NCI-H2196 treated with DMSO at 0.1 percent for 48 hours (cell line): ENCODE data around the gene ADARB2.

Source experiments
- DNase-seq: peaks from one replicate; lab custom pipeline; 2025; ENCODE audit not compliant: unreplicated experiment; lab: John Stamatoyannopoulos, UW

The ADARB2 gene

DNA sequence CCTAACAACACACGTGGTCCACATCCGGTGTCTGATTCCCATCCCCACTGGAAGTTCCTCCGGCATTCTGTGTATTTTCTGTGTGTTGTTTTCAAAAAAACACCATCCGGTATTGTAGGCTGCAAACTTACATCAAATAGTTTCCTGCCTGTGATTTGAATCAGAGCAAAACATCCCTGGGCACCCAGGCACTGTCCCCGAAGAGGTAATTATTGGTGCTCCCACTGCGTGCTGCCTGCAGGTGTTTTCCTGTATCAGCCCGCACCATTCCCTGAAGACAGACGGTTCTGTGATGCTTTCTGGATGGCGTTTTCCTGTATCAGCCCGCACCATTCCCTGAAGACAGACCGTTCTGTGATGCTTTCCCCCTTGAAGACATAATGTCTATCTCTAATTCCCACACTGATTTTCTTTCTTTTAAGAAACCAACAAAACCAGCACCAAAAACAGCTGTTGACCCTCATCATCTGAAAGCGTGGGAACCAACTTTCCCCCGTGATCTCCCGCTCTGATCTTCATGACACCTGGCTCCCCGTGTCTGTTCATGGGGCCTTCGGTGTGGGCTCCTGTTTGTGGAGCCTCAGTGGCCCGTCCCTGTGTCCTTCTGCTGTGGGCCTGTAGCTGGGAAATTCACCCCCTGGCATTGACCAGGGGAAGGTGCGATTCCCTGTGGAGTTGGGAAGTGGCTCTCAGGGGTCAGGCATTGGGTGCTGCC, 205.3 kb downstream of the ADARB2 start:
- DNase-seq, result no peak

DNA sequence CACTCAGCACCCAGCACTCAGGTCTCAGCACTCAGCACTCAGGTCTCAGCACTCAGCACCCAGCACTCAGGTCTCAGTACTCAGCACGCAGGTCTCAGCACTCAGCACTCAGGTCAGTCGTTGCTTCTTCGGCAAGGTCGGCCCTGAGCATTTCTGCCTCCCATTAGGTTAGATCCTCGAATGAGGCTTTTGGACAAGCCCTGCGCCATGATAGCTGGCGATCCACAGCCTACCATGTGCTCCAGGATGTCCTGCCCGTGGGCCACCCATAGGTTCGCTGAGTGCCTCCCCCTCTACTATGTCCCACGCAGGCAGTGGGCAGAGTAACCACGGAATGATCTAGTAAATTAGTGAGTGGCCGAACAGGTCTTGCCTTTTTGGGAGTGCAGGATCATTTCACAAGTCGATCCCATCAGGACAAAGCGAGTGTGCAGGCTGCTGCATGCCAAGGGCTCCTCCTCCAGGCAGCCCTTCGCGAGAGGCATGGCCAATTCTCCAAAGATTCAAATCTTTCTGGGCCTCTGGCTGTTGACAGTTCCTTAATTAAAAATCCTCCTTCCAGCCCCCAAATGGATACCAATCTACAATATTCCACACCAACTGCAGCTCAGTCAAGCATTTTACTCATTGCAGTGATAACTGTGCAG, 206.3 kb downstream of the ADARB2 start:
- DNase-seq, result no peak

DNA sequence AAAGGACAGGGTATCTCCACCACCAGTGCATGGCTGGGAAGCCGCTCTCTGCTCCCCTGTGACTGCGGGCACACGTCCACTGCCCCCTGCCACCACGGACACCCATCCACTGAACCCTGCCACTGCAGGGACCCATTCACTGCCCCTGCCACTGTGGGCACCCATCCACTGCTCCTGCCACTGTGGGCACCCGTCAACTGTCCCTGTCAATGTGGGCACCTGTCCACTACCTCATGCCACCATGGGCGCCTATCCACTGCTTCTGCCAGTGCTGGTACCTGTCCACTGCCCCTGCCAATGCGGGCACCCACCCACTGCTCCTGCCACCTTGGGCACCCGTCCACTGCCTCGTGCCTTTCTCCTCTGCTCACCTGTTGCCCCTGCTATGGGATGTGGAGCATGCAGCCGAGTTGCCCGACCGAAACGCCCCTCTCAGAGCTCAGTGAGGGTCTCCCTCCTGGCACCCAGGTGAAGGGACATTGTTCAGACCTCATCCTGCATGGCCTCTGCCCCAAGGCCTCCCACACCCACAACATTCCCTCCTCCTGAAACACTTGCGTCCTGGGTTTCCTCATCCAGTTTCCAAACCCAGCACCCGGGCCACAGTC, 207.4 kb downstream of the ADARB2 start:
- no peak for DNase-seq

DNA sequence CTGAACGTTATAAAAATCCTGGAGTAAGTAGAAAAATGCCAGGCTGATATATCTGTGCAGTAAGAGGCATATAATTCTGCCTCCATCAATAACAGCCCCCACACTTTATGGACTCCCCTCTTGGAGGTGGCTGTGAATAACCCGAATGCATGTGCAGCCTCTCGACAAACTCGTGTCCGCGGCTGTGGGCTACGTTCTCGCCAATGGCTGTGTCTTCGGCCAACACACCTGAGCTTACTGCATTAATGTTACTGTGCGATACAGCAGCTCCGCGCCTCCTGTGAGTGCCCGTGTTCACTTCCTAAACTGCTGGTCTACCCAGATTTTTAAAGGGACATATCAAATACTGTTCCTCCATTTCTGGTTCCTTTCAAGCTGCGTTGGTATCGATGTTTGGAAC, 209.4 kb downstream of the ADARB2 start:
- no peak for DNase-seq

DNA sequence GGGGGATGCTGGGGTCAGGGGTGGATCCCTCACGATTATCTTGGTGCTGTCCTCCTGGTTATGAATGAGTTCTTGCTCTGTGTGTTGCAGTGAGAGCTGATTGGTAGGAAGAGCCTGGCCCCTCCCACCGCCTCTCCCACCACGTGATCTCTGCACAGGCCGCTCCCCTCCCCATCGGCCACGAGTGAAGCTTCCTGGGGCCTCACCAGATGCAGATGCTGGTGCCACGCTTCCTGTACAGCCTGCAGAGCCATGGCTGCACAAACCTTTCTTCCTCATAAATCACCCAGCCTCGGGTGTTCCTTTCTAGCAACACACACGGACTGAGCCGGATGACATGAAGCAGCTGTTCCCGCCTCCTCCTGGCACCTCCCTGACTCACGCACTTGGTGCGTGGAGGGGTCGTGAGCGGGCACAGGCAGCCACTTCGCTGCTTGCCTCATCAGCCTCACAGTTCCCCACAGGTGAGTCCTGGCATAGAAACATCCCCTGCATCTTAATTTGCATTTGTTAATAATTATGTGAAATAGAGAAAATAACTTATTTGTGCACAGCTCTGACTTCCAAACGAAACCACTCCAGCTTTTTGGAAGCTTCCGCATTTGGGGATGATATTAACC, 210.8 kb downstream of the ADARB2 start:
- no peak for DNase-seq

DNA sequence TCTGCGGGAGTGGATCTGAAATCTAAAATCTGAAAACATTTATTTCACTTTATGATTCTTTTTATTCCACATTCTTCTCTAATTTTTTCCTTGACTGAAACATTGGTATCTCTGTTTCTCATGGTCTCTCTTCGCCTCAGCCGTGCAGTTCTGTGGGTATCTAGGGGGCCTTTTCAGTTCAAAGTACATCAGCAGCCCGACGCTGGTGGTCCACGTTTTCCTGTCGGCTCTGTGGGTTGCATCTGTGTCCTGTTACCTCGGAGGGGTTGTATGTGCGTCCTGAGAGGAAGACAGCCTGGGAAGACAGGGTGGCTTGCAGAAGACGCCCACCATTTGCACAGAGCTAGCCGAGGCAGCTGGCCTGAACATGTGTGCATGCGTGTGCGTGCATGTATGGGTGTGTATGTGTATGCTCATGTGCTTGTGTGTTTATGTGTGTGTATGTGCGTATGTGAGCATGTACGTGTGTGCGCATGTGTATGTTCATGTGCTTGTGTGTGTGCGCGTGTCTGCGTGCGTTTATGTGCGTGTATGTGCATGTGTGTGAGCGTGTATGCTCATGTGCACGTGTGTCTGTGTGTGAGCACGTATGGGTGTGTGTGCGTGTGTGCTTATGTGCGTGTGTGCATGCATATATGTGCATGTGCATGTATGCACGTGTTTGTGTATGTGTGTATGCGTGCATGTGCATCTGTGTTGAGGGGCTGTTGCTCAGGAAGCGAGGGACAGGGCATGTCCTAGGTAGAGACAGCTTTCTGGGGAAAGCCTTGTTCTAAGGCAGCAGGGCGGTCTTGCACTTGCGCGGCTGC, 211.8 kb downstream of the ADARB2 start:
- no peak for DNase-seq

DNA sequence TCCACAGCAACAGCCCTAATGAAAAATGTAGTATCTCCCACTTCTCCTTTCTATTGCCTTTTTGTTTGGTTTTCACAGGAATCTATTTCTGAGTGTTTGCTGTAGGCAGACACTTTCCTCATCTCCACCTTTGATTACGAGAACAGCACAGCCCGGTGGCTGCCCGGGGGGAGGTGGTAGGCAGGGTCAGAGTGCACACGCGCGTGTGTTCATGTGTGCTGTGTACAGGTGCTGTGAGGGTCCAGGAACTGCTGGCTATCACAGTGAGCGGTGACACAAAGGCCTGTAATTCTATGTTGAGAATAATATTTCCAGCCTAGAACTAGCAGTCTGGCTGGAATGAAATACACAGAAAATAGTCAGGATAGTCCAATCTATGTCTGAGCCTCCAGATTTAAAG, 212.8 kb downstream of the ADARB2 start:
- no peak for DNase-seq

DNA sequence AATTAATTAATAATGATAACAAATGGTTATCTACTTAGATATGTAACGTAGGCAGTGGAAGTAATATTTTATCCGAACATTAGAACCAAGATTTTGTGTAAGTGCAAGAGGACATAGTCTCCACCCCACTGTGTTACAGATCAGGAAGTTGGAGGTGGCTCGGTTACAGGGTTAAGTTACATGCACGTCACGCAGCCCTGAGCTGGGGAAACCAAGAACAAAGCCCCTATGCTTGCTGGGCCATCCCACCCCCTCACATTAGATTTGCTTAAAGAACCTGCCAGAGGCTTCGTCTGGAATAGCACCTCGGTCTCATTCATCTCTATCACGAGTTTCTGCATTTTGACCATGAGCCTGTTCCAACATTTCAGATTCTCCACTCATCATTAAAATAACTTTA, 214.1 kb downstream of the ADARB2 start:
- DNase-seq, result no peak

DNA sequence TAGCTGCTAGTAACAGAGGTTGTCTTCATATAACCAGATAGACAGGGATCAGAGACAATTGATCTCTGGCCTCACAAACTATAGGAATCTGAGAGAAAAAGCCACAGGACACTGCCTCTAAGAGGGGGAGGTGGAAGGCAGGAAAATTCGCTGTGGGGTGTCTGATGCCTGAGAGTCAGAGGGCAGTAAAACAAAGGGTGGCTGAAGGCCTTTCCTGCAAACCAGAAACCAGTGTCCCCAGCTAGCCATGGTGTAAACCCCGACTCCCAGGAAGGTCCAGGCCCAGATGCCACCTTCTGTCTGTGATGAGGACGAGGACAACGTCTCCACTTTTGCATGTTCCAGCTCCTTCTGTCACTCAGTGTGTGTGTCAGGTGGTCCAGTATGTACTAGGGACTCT, 215.1 kb downstream of the ADARB2 start:
- DNase-seq, result no peak

DNA sequence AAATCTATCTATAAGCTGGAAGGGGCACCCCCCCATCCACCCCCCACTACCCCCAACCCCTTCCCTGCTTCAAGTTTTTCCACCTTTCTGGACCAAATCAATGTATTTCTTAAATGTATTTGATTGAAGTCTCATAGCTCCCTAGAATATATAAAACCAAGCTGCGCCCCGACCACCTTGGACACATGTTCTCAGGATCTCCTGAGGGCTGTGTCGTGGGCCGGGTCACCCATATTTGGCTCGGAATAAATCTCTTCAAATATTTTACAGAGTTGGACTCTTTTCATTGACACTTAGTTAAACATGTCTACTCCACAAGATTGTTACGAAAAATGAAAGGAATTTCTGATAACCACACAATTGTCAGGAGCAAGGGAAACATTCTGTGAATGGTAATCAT, 215.6 kb downstream of the ADARB2 start:
- no peak for DNase-seq

DNA sequence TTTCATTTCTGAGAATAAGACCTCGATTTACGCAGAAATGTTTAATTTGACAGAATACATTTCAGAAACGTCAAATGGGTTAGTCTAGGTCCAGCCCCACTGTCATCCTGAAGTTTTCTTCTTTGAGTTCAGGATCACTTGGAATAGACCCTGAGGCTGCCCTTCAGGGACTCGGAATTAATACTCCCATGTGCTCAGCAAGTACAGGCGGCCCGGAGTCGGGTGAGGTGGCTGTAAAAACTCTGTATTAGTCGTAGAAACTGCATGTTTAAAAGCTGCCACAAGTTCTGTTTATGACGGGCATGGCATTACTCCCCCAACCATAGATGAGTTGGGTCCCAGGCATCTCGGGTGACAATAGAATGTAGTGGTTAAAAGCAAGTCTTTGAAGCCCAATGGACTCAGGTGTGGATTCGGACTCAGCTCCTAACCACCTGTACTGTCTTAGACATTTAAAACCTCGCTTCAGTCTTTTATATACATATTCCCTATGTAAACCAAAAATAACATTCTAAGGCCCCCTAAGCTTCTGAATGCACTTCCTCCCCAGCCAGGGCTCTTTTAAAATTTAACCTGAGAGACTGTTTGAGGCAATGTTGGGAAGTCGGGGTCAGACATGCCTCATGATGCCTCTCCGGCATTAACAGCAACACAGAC, 216.3 kb downstream of the ADARB2 start:
- no peak for DNase-seq

DNA sequence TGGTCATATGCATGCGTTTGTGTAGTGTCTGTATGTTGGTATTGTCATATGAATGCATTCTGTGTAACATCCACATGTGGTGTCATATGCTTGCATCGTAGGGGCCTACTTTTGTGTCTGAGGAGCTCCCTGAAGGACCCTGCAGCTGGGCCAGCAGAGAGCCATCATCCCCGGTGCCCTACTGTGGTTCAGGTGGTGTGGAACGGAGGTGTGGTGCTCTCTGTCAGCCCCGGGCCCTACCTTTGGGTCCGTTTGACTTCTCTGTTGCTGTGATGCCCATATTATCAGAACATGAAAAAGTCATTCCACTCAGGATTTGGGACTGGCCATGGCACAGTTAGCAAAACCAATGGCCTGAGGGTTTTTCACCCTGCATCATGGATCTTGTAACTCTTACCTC, 217.9 kb downstream of the ADARB2 start:
- no peak for DNase-seq

DNA sequence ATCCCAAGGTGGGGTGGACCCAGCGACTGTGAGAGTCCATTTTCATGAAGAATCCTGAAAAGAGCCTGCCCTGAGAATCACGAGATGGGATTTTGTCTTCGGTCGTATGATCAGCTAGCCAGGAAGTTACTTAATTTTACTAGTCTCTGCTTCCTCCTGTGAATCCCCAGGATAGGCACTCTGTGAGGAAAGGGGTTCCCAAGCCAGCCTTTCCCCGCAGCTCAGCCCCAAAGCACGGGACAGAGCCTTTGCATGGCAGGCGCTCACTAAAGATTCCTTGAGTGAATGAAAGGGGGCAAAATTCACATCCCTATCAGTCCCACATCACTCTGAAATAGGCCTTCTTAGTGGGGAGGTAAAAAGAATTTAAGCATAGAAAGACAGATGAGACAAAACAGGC, 219.6 kb downstream of the ADARB2 start:
- no peak for DNase-seq

DNA sequence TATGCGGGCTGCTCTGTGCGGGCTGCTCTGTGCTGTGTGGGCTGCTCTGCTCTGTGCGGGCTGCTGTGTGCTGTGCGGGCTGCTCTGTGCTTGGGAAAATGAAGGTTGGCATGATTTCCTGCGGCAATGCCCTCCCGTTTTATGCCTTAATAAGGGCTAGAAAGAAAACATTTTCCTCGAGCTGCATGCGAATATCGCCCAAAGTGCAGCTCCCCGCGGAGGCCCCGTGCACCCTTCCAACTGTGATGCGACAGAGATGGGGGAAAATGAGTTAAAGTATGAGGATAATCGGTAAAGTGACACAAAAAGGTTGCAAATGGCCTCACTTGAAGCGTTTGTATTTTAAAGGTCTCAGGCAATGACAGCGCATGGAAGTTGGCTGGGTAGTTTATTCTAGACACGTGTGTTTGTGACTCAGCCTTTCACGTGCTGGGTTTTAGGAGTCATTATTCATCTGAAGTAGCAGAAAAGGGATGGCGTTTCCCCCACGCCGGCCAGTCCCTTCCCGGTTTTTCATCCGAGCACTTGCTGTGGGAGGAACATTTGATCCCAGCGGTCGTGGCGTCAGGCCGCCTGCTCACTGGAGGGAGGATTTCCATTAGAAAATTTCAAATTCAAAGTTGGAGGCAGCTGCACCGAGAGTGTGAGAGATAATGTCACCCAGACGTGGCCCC, 220.7 kb downstream of the ADARB2 start:
- no peak for DNase-seq

DNA sequence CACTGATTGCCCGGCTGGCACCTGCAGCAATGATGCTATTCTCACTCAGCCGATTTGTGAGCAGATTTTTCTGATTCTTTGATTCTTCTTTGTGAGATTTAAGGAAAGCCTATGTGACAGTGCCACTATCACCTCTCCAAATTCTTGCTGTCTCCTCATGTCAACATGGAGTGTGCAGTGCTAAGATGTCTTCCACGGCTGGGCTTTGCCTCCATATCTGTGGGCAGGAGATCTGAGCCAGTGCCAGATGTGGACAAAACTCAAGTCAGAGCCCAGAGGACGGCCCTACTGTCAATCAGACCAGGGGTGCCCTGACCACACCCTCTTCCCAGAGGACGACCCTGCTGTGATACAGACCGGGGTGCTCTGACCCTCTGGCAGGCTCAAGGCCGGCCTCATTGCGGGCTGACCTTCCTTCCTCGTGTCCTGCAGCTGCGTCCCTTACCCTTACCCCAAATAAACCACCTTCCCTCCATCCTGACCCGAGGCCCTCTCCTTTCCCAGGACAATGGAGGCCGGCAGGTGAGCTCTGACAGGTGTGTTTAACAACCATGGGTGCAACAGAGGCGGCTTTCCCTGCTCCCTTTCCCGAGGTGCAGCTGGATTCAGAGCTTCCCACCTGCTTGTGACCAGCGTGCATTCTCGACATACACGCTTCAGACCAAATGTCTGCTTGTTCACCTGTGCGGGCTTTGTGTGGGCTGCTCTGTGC, 221.4 kb downstream of the ADARB2 start:
- DNase-seq, result no peak

DNA sequence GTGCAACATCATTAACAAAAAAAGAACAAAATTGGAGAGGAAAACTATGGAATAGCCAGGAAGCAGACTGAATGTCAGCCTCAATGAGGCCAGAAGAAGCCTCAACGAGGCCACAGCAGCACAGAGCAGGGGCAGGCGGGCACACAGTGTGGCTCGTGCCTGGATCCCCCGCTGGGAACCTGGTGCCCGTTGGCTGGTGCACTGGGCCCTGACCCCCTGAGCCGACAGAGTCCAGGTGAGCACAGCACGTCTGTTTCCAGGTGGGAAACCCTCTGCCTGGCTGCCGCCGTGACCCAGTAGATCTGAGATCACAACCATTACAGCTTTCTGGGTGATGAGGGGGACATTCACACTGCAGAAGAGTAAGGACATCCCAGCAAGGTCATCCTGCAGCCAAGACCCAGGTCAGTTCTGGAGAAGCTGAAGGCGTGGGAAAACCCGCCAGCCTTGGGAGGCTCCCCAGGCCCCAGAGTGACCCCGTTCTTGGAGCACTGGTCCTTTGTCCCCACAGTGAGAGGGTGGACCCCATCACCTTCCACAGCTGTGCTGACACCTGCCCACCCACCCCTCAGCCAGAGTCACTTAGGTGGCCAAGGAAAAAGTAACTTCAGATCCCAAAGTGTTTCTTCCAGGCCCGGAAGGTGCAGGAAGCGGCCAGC, 222.1 kb downstream of the ADARB2 start:
- DNase-seq, result no peak

DNA sequence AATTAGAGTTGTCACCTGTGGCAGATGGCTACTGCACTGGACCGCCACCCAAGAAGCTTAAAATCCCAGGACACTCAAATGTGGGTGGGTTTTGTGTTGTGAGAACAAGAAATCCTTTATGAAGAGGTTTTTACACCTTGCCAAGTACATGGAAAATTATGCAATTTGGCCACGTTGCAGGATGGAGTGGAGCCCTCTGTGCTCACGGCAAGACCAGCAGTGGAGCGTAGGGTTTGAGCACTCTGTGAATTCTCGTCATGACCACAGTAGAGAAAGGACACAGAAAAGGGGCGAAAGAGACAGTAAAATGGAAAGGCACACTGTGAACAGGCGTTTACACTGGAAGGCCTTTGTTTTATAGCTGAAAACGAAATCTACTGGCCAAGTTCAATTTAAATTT, 222.6 kb downstream of the ADARB2 start:
- DNase-seq, result no peak

DNA sequence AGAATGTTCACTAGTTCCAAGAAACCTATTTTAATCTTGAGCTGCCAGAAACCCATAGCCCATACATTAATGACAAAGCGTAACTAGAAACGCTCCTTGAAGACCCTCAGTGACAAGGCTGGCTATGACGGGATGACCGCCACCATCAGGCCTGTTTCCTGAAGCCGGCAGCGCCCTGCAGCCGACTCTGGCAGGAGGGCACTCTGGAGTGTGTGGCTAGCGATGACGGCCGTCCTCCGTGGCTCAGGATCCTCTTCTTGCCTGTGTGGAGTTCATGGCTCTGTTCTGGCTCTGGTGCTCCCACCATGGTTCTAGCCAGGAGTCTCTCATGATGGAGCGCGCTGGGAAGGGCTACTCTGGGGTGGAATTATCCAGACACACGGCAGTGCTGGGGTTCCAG, 224.1 kb downstream of the ADARB2 start:
- DNase-seq, result no peak

DNA sequence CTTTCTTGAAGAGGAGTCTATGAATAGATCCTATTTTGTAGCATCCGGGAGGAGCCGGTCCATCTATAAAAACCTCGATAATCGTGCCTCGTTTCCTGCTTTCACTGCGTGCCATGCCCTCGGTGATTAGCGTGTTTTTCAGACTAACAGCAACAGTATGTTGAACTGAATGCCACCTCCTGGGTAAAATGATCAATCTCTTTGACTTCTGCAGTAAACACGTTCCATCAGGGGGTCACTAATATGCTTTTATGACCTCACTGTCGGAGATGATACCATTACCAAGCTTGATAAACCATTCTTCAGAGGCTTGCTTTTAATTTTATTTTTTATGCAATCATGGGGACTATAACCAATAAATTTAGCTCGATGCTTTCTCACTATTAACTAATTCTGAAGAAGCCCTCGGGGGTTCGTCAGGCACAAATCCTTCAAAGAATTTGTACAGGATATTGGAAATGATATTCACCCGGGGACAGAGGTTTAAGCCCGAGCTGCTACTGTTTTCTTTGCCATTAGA, 228.3 kb downstream of the ADARB2 start:
- no peak for DNase-seq
